Thoracic aorta (tissue), 2 donors: ENCODE data around the gene TMEM253. TPM values are rescaled to one million over a fixed set of nuclear protein-coding genes. Genes with fewer than 3 reads are reported as not detected.

Experiments used
- ATAC-seq: fragments of 150-250 bp; one replicate; pipeline ENCODE4 v1.8.0; 2017; ENCODE audit warnings: low read depth; ENCODE audit not compliant: insufficient number of reproducible peaks, low FRiP score
- DNase-seq: peaks from one replicate; pipeline ENCODE4 v3.0.0-alpha.2; 2020; ENCODE audit warnings: low spot score
- H3K27ac ChIP-seq, 2 donors: fragments of 200-600 bp; sonication (generic); 1 replicate in 1 of 2; 2 replicates in 1 of 2; pipeline ENCODE4 v1.5.1; 2016; ENCODE audit warnings: mild to moderate bottlenecking in 2 of 2, moderate library complexity in 2 of 2
- H3K27me3 ChIP-seq: fragments of 200-600 bp; sonication (generic); replicated peaks from 2 replicates; pipeline ENCODE4 v1.6.0; 2016; ENCODE audit warnings: mild to moderate bottlenecking; ENCODE audit not compliant: insufficient read depth
- H3K36me3 ChIP-seq: fragments of 200-600 bp; sonication (generic); one replicate; pipeline ENCODE4 v1.5.1; 2016
- H3K4me1 ChIP-seq, 2 donors: fragments of 200-600 bp; sonication (generic); 1 replicate in 1 of 2; 2 replicates in 1 of 2; pipeline versions ENCODE4 v1.5.1 to v1.6.0; 2016; ENCODE audit warnings: low read depth in 2 of 2, mild to moderate bottlenecking in 1 of 2; ENCODE audit not compliant: control insufficient read depth in 1 of 2
- H3K4me3 ChIP-seq: fragments of 200-600 bp; sonication (generic); 2 replicates; pipeline ENCODE4 v1.5.1; 2016; ENCODE audit warnings: mild to moderate bottlenecking
- H3K9me3 ChIP-seq: fragments of 200-600 bp; sonication (generic); 2 replicates; pipeline ENCODE4 v1.5.1; 2016
- total RNA-seq, 2 donors: library from RNA; depleted of rRNA; stranded (reverse); fragments of >200 nt; gene quantifications; one replicate each; pipeline versions ENCODE4 v1.1.0 to v1.2.3, GENCODE V29; 2016
- TF ChIP-seq, protein P1 (sequence below): fragments of 200-600 bp; sonication (generic); IDR thresholded peaks from one replicate; pipeline ENCODE4 v1.5.1; 2019; ENCODE audit warnings: antibody characterized with exemption

TMEM253 gene
- total RNA-seq = not detected

- no peak for DNase-seq
- H3K4me3 ChIP-seq = no peak within 1 kb of the TSS
- TF ChIP-seq, protein P1, sequence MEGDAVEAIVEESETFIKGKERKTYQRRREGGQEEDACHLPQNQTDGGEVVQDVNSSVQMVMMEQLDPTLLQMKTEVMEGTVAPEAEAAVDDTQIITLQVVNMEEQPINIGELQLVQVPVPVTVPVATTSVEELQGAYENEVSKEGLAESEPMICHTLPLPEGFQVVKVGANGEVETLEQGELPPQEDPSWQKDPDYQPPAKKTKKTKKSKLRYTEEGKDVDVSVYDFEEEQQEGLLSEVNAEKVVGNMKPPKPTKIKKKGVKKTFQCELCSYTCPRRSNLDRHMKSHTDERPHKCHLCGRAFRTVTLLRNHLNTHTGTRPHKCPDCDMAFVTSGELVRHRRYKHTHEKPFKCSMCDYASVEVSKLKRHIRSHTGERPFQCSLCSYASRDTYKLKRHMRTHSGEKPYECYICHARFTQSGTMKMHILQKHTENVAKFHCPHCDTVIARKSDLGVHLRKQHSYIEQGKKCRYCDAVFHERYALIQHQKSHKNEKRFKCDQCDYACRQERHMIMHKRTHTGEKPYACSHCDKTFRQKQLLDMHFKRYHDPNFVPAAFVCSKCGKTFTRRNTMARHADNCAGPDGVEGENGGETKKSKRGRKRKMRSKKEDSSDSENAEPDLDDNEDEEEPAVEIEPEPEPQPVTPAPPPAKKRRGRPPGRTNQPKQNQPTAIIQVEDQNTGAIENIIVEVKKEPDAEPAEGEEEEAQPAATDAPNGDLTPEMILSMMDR = no peak
Observed at GRCh38 chr14:21100931-21101330, at the start of gene TMEM253. TMEM253 (plus strand) TSS chr14:21101066; CDS start chr14:21101344, 278 bp downstream.

DNA sequence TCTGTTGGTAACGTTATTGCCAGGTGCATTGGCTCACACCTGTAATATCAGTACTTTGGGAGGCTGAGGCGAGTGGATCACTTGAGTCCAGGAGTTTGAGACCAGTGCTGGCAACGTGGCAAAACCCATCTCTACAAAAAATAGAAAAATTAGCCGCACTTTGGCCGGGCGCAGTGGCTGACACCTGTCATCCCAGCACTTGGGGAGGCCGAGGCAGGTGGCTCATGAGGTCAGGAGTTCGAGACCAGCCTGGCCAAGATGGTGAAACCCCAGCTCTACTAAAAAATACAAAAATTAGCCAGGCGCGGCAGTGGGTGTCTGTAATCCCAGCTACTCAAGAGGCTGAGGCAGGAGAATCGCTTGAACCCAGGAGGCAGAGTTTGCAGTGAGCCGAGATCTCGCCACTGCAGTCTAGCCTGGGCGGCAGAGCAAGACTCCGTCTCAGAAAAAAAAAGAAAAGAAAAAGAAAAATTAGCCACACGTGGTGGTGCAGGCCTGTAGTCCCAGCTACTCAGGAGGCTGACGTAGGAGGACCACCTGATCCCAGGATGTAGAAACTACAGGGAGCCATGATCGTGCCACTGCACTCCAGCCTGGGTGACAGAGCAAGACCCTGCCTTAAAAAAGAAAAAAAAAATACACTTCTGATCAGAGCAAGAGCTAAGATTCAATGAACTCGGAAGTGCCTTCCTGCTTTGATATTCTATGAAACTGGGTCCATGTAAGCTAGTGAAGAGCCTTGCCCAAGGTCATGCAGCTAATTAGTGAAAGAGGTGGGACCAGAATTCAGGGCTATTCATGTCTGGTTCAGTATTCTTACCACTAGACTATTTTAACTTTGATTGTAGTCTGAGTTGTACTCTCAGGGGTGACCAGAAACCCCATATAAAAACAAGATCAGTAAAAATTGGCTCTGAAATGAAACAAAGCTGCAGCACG lies 47.4 kb upstream of the TMEM253 start:
- H3K4me3 ChIP-seq = no peak overlapping the region
- TF ChIP-seq, protein P1 = no peak
- no peaks in the 10 kb centered on the region for H3K27me3 ChIP-seq
- H3K9me3 ChIP-seq = no peaks in the 10 kb centered on the region
- no peak for DNase-seq
- no peaks in the 10 kb centered on the region for H3K36me3 ChIP-seq
- no peaks in the 10 kb centered on the region for H3K4me1 ChIP-seq
- ATAC-seq = no peak
- no peak overlapping the region for H3K27ac ChIP-seq

More at GRCh38 chr14:21100931-21101330, at the start of gene TMEM253:
- Histone ChIP-seq H3K27ac (peak within 1 kb of the TSS; percentile 80 to 81), H3K27me3 (no peaks in the 10 kb centered on the region), H3K9me3 (no peaks in the 10 kb centered on the region), H3K4me1 (peaks cover 5 to 42% of the 10 kb centered on the region in 2 donors), H3K36me3 (no peaks in the 10 kb centered on the region)
- no peak for ATAC-seq

DNA sequence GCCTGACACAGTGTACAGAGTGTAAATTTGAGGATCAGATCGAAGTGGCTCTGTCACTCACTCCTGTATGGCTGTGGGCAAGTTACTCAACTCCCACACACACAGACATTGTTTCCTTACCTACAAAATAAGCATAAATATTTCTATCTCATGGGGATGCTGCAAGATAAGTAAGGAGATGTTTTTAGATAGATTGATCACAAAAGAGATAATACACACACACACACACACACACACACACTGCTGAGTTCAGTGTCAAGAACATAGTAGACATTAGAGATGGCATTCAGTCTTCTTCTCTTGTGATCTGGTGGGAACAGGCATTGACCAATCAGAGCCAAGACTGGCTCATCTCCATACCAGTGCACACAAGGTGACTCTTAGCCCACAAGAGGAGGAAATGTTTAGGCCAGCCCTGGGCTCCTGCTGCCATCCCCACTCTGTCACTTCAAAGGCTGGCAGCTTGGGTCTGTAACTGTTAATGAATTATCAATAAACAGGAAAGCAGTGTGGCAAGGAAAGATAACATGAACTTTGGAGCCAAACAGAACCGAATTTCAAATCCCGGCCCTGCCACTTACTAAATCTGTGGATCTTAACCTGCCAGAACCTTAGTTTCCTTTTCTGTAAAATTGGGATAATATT lies 46.6 kb upstream of the TMEM253 start:
- Histone ChIP-seq H3K4me3 (no peak overlapping the region), H3K27me3 (no peaks in the 10 kb centered on the region), H3K27ac (no peak overlapping the region), H3K9me3 (no peaks in the 10 kb centered on the region), H3K4me1 (no peaks in the 10 kb centered on the region), H3K36me3 (no peaks in the 10 kb centered on the region)
- ATAC-seq (no peak), DNase-seq (no peak)
- TF ChIP-seq, protein P1 = no peak

DNA sequence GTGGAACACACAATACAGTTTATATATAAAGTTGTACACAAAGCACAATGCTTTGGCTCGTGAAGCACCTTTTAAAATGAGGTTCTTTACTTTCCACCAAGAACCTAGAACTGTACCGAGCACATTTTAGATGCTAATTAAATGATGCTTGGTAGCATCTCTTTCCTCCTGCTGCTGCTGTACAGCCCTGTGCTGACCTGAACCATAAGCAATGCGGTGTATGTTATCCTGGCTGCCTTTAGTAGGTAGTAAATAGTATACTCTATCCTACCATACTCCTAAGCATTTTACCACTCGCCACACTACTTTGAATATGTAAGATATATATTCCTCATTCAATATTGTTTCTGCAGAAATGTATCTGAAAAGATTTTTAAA lies 46.1 kb upstream of the TMEM253 start:
- ATAC-seq (no peak), DNase-seq (no peak)
- Histone ChIP-seq H3K27ac (no peak overlapping the region), H3K36me3 (no peaks in the 10 kb centered on the region), H3K9me3 (no peaks in the 10 kb centered on the region), H3K27me3 (no peaks in the 10 kb centered on the region), H3K4me3 (no peak overlapping the region), H3K4me1 (no peaks in the 10 kb centered on the region)
- TF ChIP-seq, protein P1 = no peak

GRCh38 chr14:21055432-21056117 lies 45.3 kb upstream of the TMEM253 start:
- DNase-seq (no peak), ATAC-seq (no peak)
- no peaks in the 10 kb centered on the region for H3K4me1 ChIP-seq
- H3K36me3 ChIP-seq = no peaks in the 10 kb centered on the region
- TF ChIP-seq, protein P1 = no peak
- no peaks in the 10 kb centered on the region for H3K9me3 ChIP-seq
- no peak overlapping the region for H3K4me3 ChIP-seq
- no peak overlapping the region for H3K27ac ChIP-seq
- no peaks in the 10 kb centered on the region for H3K27me3 ChIP-seq
